ENCODE measurements around the gene RHBDD1.

The RHBDD1 gene

GRCh38 chr2:226984750-226985582, 149.1 kb downstream of the RHBDD1 start:
- DNase-seq (ENCODE audit: low spot score): peak; percentile 49

GRCh38 chr2:226985583-226985946, 149.7 kb downstream of the RHBDD1 start:
- DNase-seq (ENCODE audit: low spot score): no peak

- DNase-seq (ENCODE audit: low spot score): no peak
Observed at GRCh38 chr2:226991663-226992062, 155.8 kb downstream of the RHBDD1 start.

- DNase-seq (ENCODE audit: low spot score): no peak
Observed at GRCh38 chr2:226993171-226993570, 157.3 kb downstream of the RHBDD1 start.

- peak; percentile 40 for DNase-seq (ENCODE audit: low spot score)
Observed at GRCh38 chr2:226994775-226995174, 158.9 kb downstream of the RHBDD1 start.

GRCh38 chr2:226995625-226996041, 159.8 kb downstream of the RHBDD1 start:
- no peak for DNase-seq (ENCODE audit: low spot score)

- DNase-seq (ENCODE audit: low spot score): no peak
Observed at GRCh38 chr2:226999661-227000060, 163.8 kb downstream of the RHBDD1 start.

- no peak for DNase-seq (ENCODE audit: low spot score)
Observed at GRCh38 chr2:227000123-227000522, 164.3 kb downstream of the RHBDD1 start.

- DNase-seq (ENCODE audit: low spot score): no peak
Observed at GRCh38 chr2:227004482-227004881, 168.6 kb downstream of the RHBDD1 start.

- no peak for DNase-seq (ENCODE audit: low spot score)
Observed at GRCh38 chr2:227006189-227006897, 170.5 kb downstream of the RHBDD1 start.

- DNase-seq (ENCODE audit: low spot score): no peak
Observed at GRCh38 chr2:227007148-227007547, 171.3 kb downstream of the RHBDD1 start.

GRCh38 chr2:227007940-227008339, 172.1 kb downstream of the RHBDD1 start:
- no peak for DNase-seq (ENCODE audit: low spot score)

GRCh38 chr2:227010433-227010832, 174.6 kb downstream of the RHBDD1 start:
- no peak for DNase-seq (ENCODE audit: low spot score)

- DNase-seq (ENCODE audit: low spot score): no peak
Observed at GRCh38 chr2:227013330-227013729, 177.5 kb downstream of the RHBDD1 start.

GRCh38 chr2:227013881-227014280, 178.0 kb downstream of the RHBDD1 start:
- DNase-seq (ENCODE audit: low spot score): no peak

- no peak for DNase-seq (ENCODE audit: low spot score)
Observed at GRCh38 chr2:227016894-227017293, 181.0 kb downstream of the RHBDD1 start.

GRCh38 chr2:227020416-227020815, 184.6 kb downstream of the RHBDD1 start:
- DNase-seq (ENCODE audit: low spot score): no peak

GRCh38 chr2:227022608-227023007, 186.8 kb downstream of the RHBDD1 start:
- DNase-seq (ENCODE audit: low spot score): no peak

- no peak for DNase-seq (ENCODE audit: low spot score)
Observed at GRCh38 chr2:227025510-227025909, 189.7 kb downstream of the RHBDD1 start.

- DNase-seq (ENCODE audit: low spot score): no peak
Observed at GRCh38 chr2:227029426-227030105, 193.7 kb downstream of the RHBDD1 start.

GRCh38 chr2:227030789-227031188, 194.9 kb downstream of the RHBDD1 start:
- no peak for DNase-seq (ENCODE audit: low spot score)

- DNase-seq (ENCODE audit: low spot score): no peak
Observed at GRCh38 chr2:227031379-227031778, 195.5 kb downstream of the RHBDD1 start.

Measured in D341Med (cell line).